GM06990 (cell line): ENCODE data around the gene TMCC1.
"Not testable (repeated sequence)": the region's sequence is repeated elsewhere in the genome, so short reads cannot be mapped to it uniquely, and the experiment has no call there.

Experiments used
- DNase-seq: peaks from one replicate; pipeline ENCODE4 v3.0.0-alpha.2; 2011; ENCODE audit not compliant: insufficient read length; ENCODE audit errors: extremely low read depth
- H3K27me3 ChIP-seq: replicated peaks from 2 replicates; pipeline ENCODE4 v1.6.0; 2011; ENCODE audit warnings: low read length; ENCODE audit not compliant: control insufficient read depth, insufficient read depth
- H3K36me3 ChIP-seq: 2 replicates; pipeline ENCODE4 v1.5.1; 2011; ENCODE audit warnings: low read length; ENCODE audit not compliant: control insufficient read depth, insufficient read depth
- H3K4me3 ChIP-seq: replicated peaks from 2 replicates; pipeline ENCODE4 v1.5.1; 2011; ENCODE audit warnings: low read depth, mild to moderate bottlenecking, control low read depth, low read length
- CTCF ChIP-seq: IDR thresholded peaks from 2 replicates; pipeline ENCODE4 v1.5.1; 2011; ENCODE audit warnings: low read length, control low read depth, mild to moderate bottlenecking, inconsistent platforms; ENCODE audit not compliant: insufficient read depth, poor library complexity, severe bottlenecking

Gene TMCC1

GRCh38 chr3:129868912-129869311, 24.6 kb downstream of the TMCC1 start:
- H3K4me3 ChIP-seq: no peak overlapping the region
- H3K36me3 ChIP-seq: peaks cover 4% of the 10 kb centered on the region
- no peak for DNase-seq
- TF ChIP-seq CTCF: no peak
- H3K27me3 ChIP-seq: no peaks in the 10 kb centered on the region

- no peak for DNase-seq
- Histone ChIP-seq H3K27me3 (no peaks in the 10 kb centered on the region), H3K4me3 (no peak overlapping the region), H3K36me3 (peaks cover 4% of the 10 kb centered on the region; the same call in 1 of the 2 replicates)
- no peak for TF ChIP-seq CTCF
Observed at GRCh38 chr3:129867506-129868124, 25.9 kb downstream of the TMCC1 start.

- H3K4me3 ChIP-seq: no peak overlapping the region
- peaks cover 4% of the 10 kb centered on the region; the same call in 1 of the 2 replicates for H3K36me3 ChIP-seq
- no peak for DNase-seq
- no peak for TF ChIP-seq CTCF
- H3K27me3 ChIP-seq: no peaks in the 10 kb centered on the region
Observed at GRCh38 chr3:129865806-129866205, 27.7 kb downstream of the TMCC1 start.

- H3K27me3 ChIP-seq: no peaks in the 10 kb centered on the region
- H3K36me3 ChIP-seq: peaks cover 4% of the 10 kb centered on the region; the same call in 1 of the 2 replicates
- DNase-seq: no peak
- TF ChIP-seq CTCF: no peak
- no peak overlapping the region for H3K4me3 ChIP-seq
Observed at GRCh38 chr3:129864519-129864918, 29.0 kb downstream of the TMCC1 start.

GRCh38 chr3:129859272-129859671, 34.2 kb downstream of the TMCC1 start:
- no peak for TF ChIP-seq CTCF
- DNase-seq: no peak
- H3K4me3 ChIP-seq: no peak overlapping the region
- no peaks in the 10 kb centered on the region for H3K27me3 ChIP-seq
- H3K36me3 ChIP-seq: no peaks in the 10 kb centered on the region

GRCh38 chr3:129857899-129858298, 35.6 kb downstream of the TMCC1 start:
- H3K4me3 ChIP-seq: no peak overlapping the region
- no peaks in the 10 kb centered on the region for H3K36me3 ChIP-seq
- no peaks in the 10 kb centered on the region for H3K27me3 ChIP-seq
- no peak for TF ChIP-seq CTCF
- DNase-seq: no peak

- H3K36me3 ChIP-seq: not testable (repeated sequence)
Observed at GRCh38 chr3:129856790-129857189, 36.7 kb downstream of the TMCC1 start.

More at GRCh38 chr3:129856790-129857189, 36.7 kb downstream of the TMCC1 start:
- not testable (repeated sequence) for H3K27me3 ChIP-seq, DNase-seq, H3K4me3 ChIP-seq
